Measurements from ENCODE around the gene SDS.

DNA sequence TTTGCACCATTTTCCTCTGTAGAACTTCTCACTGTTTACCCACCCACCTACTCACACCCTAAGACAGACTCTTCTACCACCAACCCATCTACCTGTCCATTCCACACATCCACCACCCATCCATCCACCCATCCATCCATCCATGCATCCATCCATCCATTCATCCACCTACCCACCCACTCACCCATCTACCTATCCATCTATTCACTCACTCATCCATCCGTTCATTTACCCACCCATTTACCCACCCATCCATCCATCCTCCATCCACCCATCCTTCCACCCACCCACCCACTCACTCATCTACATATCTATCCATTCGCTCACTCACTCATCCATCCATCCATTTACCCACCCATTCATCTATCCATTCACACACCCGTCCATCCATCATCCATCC is 30.2 kb downstream of the SDS start:
- TF ChIP-seq, protein P1, sequence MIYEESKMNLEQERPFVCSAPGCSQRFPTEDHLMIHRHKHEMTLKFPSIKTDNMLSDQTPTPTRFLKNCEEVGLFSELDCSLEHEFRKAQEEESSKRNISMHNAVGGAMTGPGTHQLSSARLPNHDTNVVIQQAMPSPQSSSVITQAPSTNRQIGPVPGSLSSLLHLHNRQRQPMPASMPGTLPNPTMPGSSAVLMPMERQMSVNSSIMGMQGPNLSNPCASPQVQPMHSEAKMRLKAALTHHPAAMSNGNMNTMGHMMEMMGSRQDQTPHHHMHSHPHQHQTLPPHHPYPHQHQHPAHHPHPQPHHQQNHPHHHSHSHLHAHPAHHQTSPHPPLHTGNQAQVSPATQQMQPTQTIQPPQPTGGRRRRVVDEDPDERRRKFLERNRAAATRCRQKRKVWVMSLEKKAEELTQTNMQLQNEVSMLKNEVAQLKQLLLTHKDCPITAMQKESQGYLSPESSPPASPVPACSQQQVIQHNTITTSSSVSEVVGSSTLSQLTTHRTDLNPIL (CRISPR knock-in tag; IDR thresholded peaks at IDR 0.05; ENCODE audit: low read depth): no peak
- no peak for TF ChIP-seq RARB (CRISPR knock-in tag; IDR thresholded peaks at IDR 0.05)
